SK-N-SH (cell line): Measurements from ENCODE around the gene DSC3. TPM values are rescaled to one million over a fixed set of nuclear protein-coding genes. Genes with fewer than 3 reads are reported as not detected.

Source experiments
- CTCF ChIA-PET: fragments of 300-600, 350-600 bp; formaldehyde crosslinking; extraction: SDS; loops from one replicate; lab custom pipeline; 2021; lab: Yijun Ruan, JAX
- POLR2A ChIA-PET: fragments of 350-600 bp; sonication (Branson Sonifier 250); formaldehyde crosslinking; extraction: SDS; loops from one replicate; lab custom pipeline; 2020; ENCODE audit warnings: antibody characterized with exemption, inconsistent platforms; lab: Yijun Ruan, JAX
- DNase-seq: peaks from one replicate; pipeline ENCODE4 v3.0.0; 2012
- H2AFZ ChIP-seq: fragments of 200-600 bp; sonication (generic); 2 replicates; pipeline ENCODE4 v1.8.1; 2016; ENCODE audit warnings: antibody characterized with exemption, mild to moderate bottlenecking, low read depth
- H3F3A ChIP-seq: fragments of 200-600 bp; sonication (generic); replicated peaks from 2 replicates; pipeline ENCODE3; 2016; ENCODE audit warnings: antibody characterized with exemption, mild to moderate bottlenecking; ENCODE audit not compliant: insufficient read depth
- H3K27ac ChIP-seq, 2 experiments: fragments of 200-500 bp in 1 of 2; fragments of 200-600 bp in 1 of 2; sonication (Bioruptor generic) in 1 of 2; sonication (generic), shearing (Covaris generic) in 1 of 2; 2 replicates each; pipeline versions ENCODE4 v1.5.1 to v1.6.1; 2014 to 2016; ENCODE audit warnings: low read depth in 2 of 2, inconsistent platforms in 1 of 2, low read length in 1 of 2, mild to moderate bottlenecking in 1 of 2, mixed read lengths in 1 of 2
- H3K27me3 ChIP-seq: fragments of 200-600 bp; sonication (generic), shearing (Covaris generic); 2 replicates; pipeline ENCODE4 v1.6.1; 2016; ENCODE audit warnings: mixed run types; ENCODE audit not compliant: insufficient read depth
- H3K36me3 ChIP-seq, 2 experiments: fragments of 200-500 bp in 1 of 2; fragments of 200-600 bp in 1 of 2; sonication (Bioruptor generic) in 1 of 2; sonication (generic) in 1 of 2; replicated peaks in 1 of 2; 2 replicates each; pipeline versions ENCODE3 to v1.5.1; 2014 to 2016; ENCODE audit warnings: low read length in 1 of 2, mild to moderate bottlenecking in 1 of 2; ENCODE audit not compliant: insufficient read depth in 2 of 2, control insufficient read depth in 1 of 2
- H3K4me1 ChIP-seq, 2 experiments: fragments of 200-500 bp in 1 of 2; fragments of 200-600 bp in 1 of 2; sonication (Bioruptor generic) in 1 of 2; sonication (generic), shearing (Covaris generic) in 1 of 2; 2 replicates each; pipeline versions ENCODE4 v1.5.1 to v1.6.1; 2014 to 2016; ENCODE audit warnings: low read depth in 1 of 2, low read length in 1 of 2, mixed run types in 1 of 2; ENCODE audit not compliant: insufficient read depth in 2 of 2, control insufficient read depth in 1 of 2
- H3K4me2 ChIP-seq: fragments of 200-600 bp; sonication (generic), shearing (Covaris generic); 2 replicates; pipeline ENCODE4 v1.6.1; 2017; ENCODE audit warnings: mixed run types
- H3K4me3 ChIP-seq, 2 experiments: fragments of 200-500 bp in 1 of 2; fragments of 200-600 bp in 1 of 2; sonication (Bioruptor generic) in 1 of 2; sonication (generic), shearing (Covaris generic) in 1 of 2; 2 replicates each; pipeline versions ENCODE4 v1.5.1 to v1.8.1; 2014 to 2016; ENCODE audit warnings: low read depth in 2 of 2, inconsistent platforms in 1 of 2, low read length in 1 of 2, mild to moderate bottlenecking in 1 of 2, mixed read lengths in 1 of 2, moderate library complexity in 1 of 2
- H3K79me2 ChIP-seq: fragments of 200-600 bp; sonication (generic); 2 replicates; pipeline ENCODE4 v1.8.1; 2017; ENCODE audit warnings: mild to moderate bottlenecking; ENCODE audit not compliant: insufficient read depth
- H3K9ac ChIP-seq: fragments of 200-600 bp; sonication (generic); 2 replicates; pipeline ENCODE4 v1.6.1; 2017; ENCODE audit warnings: mixed run types
- H3K9me2 ChIP-seq: fragments of 200-600 bp; sonication (generic); 2 replicates; pipeline ENCODE4 v1.6.1; 2017; ENCODE audit warnings: mixed run types
- H3K9me3 ChIP-seq: fragments of 200-600 bp; sonication (generic); 2 replicates; pipeline ENCODE4 v1.6.1; 2017; ENCODE audit warnings: mixed run types, mild to moderate bottlenecking, moderate library complexity
- H4K20me1 ChIP-seq: fragments of 200-600 bp; sonication (generic); 2 replicates; pipeline ENCODE4 v1.6.1; 2017; ENCODE audit warnings: mild to moderate bottlenecking, mixed run types; ENCODE audit not compliant: insufficient read depth
- CHD2 ChIP-seq: fragments of 150-350 bp; IDR thresholded peaks from 2 replicates; pipeline ENCODE4 v1.6.1; 2018; ENCODE audit warnings: low read length; ENCODE audit not compliant: partially characterized antibody
- ELF1 ChIP-seq: IDR thresholded peaks from 2 replicates; pipeline ENCODE4 v1.4.0; 2012
- EP300 ChIP-seq, 2 experiments: IDR thresholded peaks; 2 replicates each; pipeline versions ENCODE4 v1.4.0 to v1.6.1; 2012; ENCODE audit warnings: borderline replicate concordance in 1 of 2, low read depth in 1 of 2, low read length in 1 of 2
- EZH2phosphoT487 ChIP-seq: fragments of 200-600 bp; sonication (generic); IDR thresholded peaks from 2 replicates; pipeline ENCODE4 v1.6.1; 2017; ENCODE audit warnings: low read depth, mixed run types, mild to moderate bottlenecking, antibody characterized with exemption, moderate library complexity, borderline replicate concordance
- FOXJ3 ChIP-seq: sonication (generic); formaldehyde crosslinking; IDR thresholded peaks from 2 replicates; pipeline ENCODE4 v1.5.1; 2020; ENCODE audit warnings: mild to moderate bottlenecking, missing genetic modification reagents
- GABPA ChIP-seq: IDR thresholded peaks from 2 replicates; pipeline ENCODE4 v1.4.0; 2012; ENCODE audit warnings: low read depth, mild to moderate bottlenecking
- GATA2 ChIP-seq: sonication (generic); formaldehyde crosslinking; IDR thresholded peaks from 2 replicates; pipeline ENCODE4 v1.5.0; 2020; ENCODE audit warnings: mild to moderate bottlenecking, missing genetic modification reagents
- JUND ChIP-seq: IDR thresholded peaks from 2 replicates; pipeline ENCODE4 v1.4.0; 2012
- MEF2A ChIP-seq: IDR thresholded peaks from 2 replicates; pipeline ENCODE4 v1.4.0; 2012; ENCODE audit warnings: low read depth, borderline replicate concordance
- MXI1 ChIP-seq: IDR thresholded peaks from 2 replicates; pipeline ENCODE4 v1.6.1; 2012; ENCODE audit warnings: mild to moderate bottlenecking, low read depth, low read length, improper control_type of control experiment
- NRF1 ChIP-seq: IDR thresholded peaks from 2 replicates; pipeline ENCODE4 v1.6.1; 2012; ENCODE audit warnings: low read depth, mild to moderate bottlenecking, low read length
- PBX3 ChIP-seq: IDR thresholded peaks from 2 replicates; pipeline ENCODE4; 2012
- RAD21 ChIP-seq: IDR thresholded peaks from 2 replicates; pipeline ENCODE4 v1.6.1; 2012; ENCODE audit warnings: mild to moderate bottlenecking, low read length
- RXRA ChIP-seq: IDR thresholded peaks from 2 replicates; pipeline ENCODE4 v1.4.0; 2012; ENCODE audit warnings: low read depth, mild to moderate bottlenecking, borderline replicate concordance
- SMC3 ChIP-seq: IDR thresholded peaks from 2 replicates; pipeline ENCODE4 v1.6.1; 2012; ENCODE audit warnings: low read depth, low read length, improper control_type of control experiment
- TCF12 ChIP-seq: IDR thresholded peaks from 2 replicates; pipeline ENCODE4 v1.4.0; 2012
- TEAD4 ChIP-seq: IDR thresholded peaks from 2 replicates; pipeline ENCODE4 v1.4.0; 2012; ENCODE audit warnings: mild to moderate bottlenecking, borderline replicate concordance; ENCODE audit not compliant: insufficient read depth
- USF1 ChIP-seq: IDR thresholded peaks from 2 replicates; pipeline ENCODE4 v1.4.0; 2012; ENCODE audit warnings: low read depth, borderline replicate concordance
- YY1 ChIP-seq: IDR thresholded peaks from 2 replicates; pipeline ENCODE4 v1.4.0; 2012; ENCODE audit warnings: low read depth, mild to moderate bottlenecking
- WGBS: methylation state at CpG from one replicate; pipeline ENCODE4 v1.1.6; 2017; ENCODE audit warnings: low lambda C conversion rate; 5-methylcytosine and 5-hydroxymethylcytosine counted together
- polyA plus RNA-seq, 3 experiments: library from polyadenylated mRNA; depleted of rRNA; stranded (reverse); fragments of >200 nt; gene quantifications; 2 replicates each; pipeline ENCODE4 v1.2.3, GENCODE V29; 2012

DSC3 gene
- polyA plus RNA-seq, 1 of the 3 experiments (the other 2 are of a cell fraction) = not detected

DNA sequence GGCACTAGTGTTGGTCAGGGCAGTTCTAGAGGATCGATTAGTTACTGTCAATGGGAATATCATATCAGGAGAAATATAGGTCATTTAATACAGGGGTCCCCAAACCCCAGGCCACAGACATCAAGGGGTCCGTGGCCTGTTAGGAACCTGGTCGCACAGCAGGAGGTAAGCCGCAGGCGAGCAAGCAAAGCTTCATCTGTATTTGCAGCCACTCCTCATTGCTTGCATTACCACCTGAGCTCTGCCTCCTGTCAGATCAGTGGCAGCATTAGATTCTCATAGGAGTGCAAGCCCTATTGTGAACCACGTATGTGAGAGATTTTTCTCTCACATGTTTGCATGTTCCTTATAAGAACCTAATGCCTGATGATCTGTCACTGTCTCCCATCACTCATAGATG is 81.9 kb downstream of the DSC3 start:
- CTCF ChIA-PET = no interaction called here
- POLR2A ChIA-PET = no interaction called here

GRCh38 chr18:30957066-30957465 is 85.5 kb downstream of the DSC3 start:
- Histone ChIP-seq H3K36me3 (no peaks in the 10 kb centered on the region), H3K4me2 (no peak overlapping the region), H3K79me2 (no peaks in the 10 kb centered on the region), H3K4me3 (no peak overlapping the region), H3K9me2 (no peaks in the 10 kb centered on the region), H3K9ac (no peak overlapping the region), H3K27me3 (no peaks in the 10 kb centered on the region), H3F3A (no peaks in the 10 kb centered on the region), H3K27ac (no peak overlapping the region), H3K9me3 (no peaks in the 10 kb centered on the region), H3K4me1 (no peaks in the 10 kb centered on the region), H4K20me1 (no peaks in the 10 kb centered on the region), H2AFZ (no peak overlapping the region)
- POLR2A ChIA-PET = no interaction called here
- 0% methylated on average over 2 of the region's 2 CpGs for WGBS
- no peak for DNase-seq
- CTCF ChIA-PET = no interaction called here
- TF ChIP-seq CHD2 = no peak
- TF ChIP-seq EZH2phosphoT487 = no peak
- no peak for TF ChIP-seq USF1
- TF ChIP-seq GATA2 = no peak
- no peak for TF ChIP-seq NRF1
- no peak for TF ChIP-seq RAD21
- no peak for TF ChIP-seq MXI1

More for the DNA sequence above, 81.9 kb downstream of the DSC3 start:
- no peaks in the 10 kb centered on the region for H3K27me3 ChIP-seq
- H3K4me2 ChIP-seq = no peak overlapping the region
- no peak overlapping the region for H3K27ac ChIP-seq
- no peaks in the 10 kb centered on the region for H3F3A ChIP-seq
- H3K4me3 ChIP-seq = no peak overlapping the region
- TF ChIP-seq SMC3 = no peak
- no peak for TF ChIP-seq GABPA
- no peak for TF ChIP-seq FOXJ3
- TF ChIP-seq TEAD4 = no peak
- no peak for TF ChIP-seq ELF1
- no peak for TF ChIP-seq JUND
- TF ChIP-seq RXRA = no peak
- no peak for TF ChIP-seq RAD21
- TF ChIP-seq YY1 = no peak
- no peak for TF ChIP-seq PBX3
- TF ChIP-seq USF1 = no peak
- TF ChIP-seq NRF1 = no peak
- TF ChIP-seq EP300 (IDR thresholded peaks at IDR 0.05; ENCODE audit: borderline replicate concordance in 1 of 2, low read depth in 1 of 2, low read length in 1 of 2) = no peak
- no peak for TF ChIP-seq MEF2A
- no peak for TF ChIP-seq TCF12
- TF ChIP-seq, all 33 proteins: peak for 0
- H3K36me3 ChIP-seq = no peaks in the 10 kb centered on the region
- H3K4me1 ChIP-seq = no peaks in the 10 kb centered on the region
- H3K9me3 ChIP-seq = no peaks in the 10 kb centered on the region
- H3K9me2 ChIP-seq = no peaks in the 10 kb centered on the region
- no peak overlapping the region for H2AFZ ChIP-seq
- H3K9ac ChIP-seq = no peak overlapping the region
- no peaks in the 10 kb centered on the region for H3K79me2 ChIP-seq
- WGBS = 3% methylated on average over 3 of the region's 6 CpGs
- DNase-seq = no peak
- H4K20me1 ChIP-seq = no peaks in the 10 kb centered on the region
